HG02623 (cell line): ENCODE data around the gene VWF.

Experiments used
- ATAC-seq: cut with Tn5 transposase; IDR thresholded peaks from one replicate; pipeline ENCODE4 v1.9.1; 2021; ENCODE audit warnings: moderate library complexity; ENCODE audit not compliant: unreplicated experiment

VWF gene

GRCh38 chr12:6061660-6062059, 62.8 kb downstream of the VWF start:
- ATAC-seq: no peak

- ATAC-seq: no peak
Measured at GRCh38 chr12:6059860-6060565, 64.5 kb downstream of the VWF start.

GRCh38 chr12:6059221-6059620, 65.2 kb downstream of the VWF start:
- ATAC-seq: no peak

GRCh38 chr12:6058481-6059161, 65.8 kb downstream of the VWF start:
- ATAC-seq: no peak

GRCh38 chr12:6057700-6058099, 66.8 kb downstream of the VWF start:
- ATAC-seq: no peak

GRCh38 chr12:6056406-6057240, 67.8 kb downstream of the VWF start:
- no peak for ATAC-seq

GRCh38 chr12:6053541-6053940, 70.9 kb downstream of the VWF start:
- no peak for ATAC-seq

GRCh38 chr12:6052940-6053329, 71.5 kb downstream of the VWF start:
- ATAC-seq: no peak

GRCh38 chr12:6052206-6052939, 72.1 kb downstream of the VWF start:
- no peak for ATAC-seq

GRCh38 chr12:6049992-6050391, 74.5 kb downstream of the VWF start:
- ATAC-seq: no peak

GRCh38 chr12:6049587-6049986, 74.9 kb downstream of the VWF start:
- ATAC-seq: no peak

GRCh38 chr12:6047249-6048237, 76.9 kb downstream of the VWF start:
- ATAC-seq: no peak

- no peak for ATAC-seq
Measured at GRCh38 chr12:6046511-6047180, 77.8 kb downstream of the VWF start.

GRCh38 chr12:6045438-6045837, 79.0 kb downstream of the VWF start:
- no peak for ATAC-seq

GRCh38 chr12:6044082-6044481, 80.4 kb downstream of the VWF start:
- ATAC-seq: no peak

- no peak for ATAC-seq
Measured at GRCh38 chr12:6042446-6042845, 82.0 kb downstream of the VWF start.

- ATAC-seq: no peak
Measured at GRCh38 chr12:6041891-6042290, 82.6 kb downstream of the VWF start.

GRCh38 chr12:6040815-6041214, 83.7 kb downstream of the VWF start:
- ATAC-seq: no peak

- no peak for ATAC-seq
Measured at GRCh38 chr12:6039894-6040601, 84.4 kb downstream of the VWF start.
